ENCODE data around the gene MPPE1.
"Not testable (repeated sequence)": the region's sequence is repeated elsewhere in the genome, so short reads cannot be mapped to it uniquely, and the experiment has no call there.

MPPE1 gene

GRCh38 chr18:11908182-11909060, at the start of gene MPPE1:
Gene MPPE1, minus strand, starts transcription at chr18:11908317. Its CDS starts 11,053 bp downstream, at chr18:11897264.
- peak; percentile 69 to 80 (median 69) for DNase-seq (ENCODE audit: low read depth in 3 of 3)

- no peak for DNase-seq (ENCODE audit: low read depth in 3 of 3)
These were observed 49.5 kb upstream of the MPPE1 start for GRCh38 chr18:11957636-11958035.

GRCh38 chr18:11956371-11957308, 48.5 kb upstream of the MPPE1 start:
- DNase-seq (ENCODE audit: low read depth in 3 of 3): no peak

- no peak for DNase-seq (ENCODE audit: low read depth in 3 of 3)
These were observed 47.3 kb upstream of the MPPE1 start for GRCh38 chr18:11955239-11956029.

- no peak for DNase-seq (ENCODE audit: low read depth in 3 of 3)
These were observed 45.0 kb upstream of the MPPE1 start for GRCh38 chr18:11953113-11953512.

GRCh38 chr18:11951390-11951851, 43.3 kb upstream of the MPPE1 start:
- DNase-seq (ENCODE audit: low read depth in 3 of 3): no peak

GRCh38 chr18:11950824-11951223, 42.7 kb upstream of the MPPE1 start:
- no peak for DNase-seq (ENCODE audit: low read depth in 3 of 3)

GRCh38 chr18:11948852-11949523, 40.9 kb upstream of the MPPE1 start:
- no peak for DNase-seq (ENCODE audit: low read depth in 3 of 3)

GRCh38 chr18:11947214-11948191, 39.4 kb upstream of the MPPE1 start:
- peak; percentile 22 to 39 (median 33) for DNase-seq (ENCODE audit: low read depth in 3 of 3)

- DNase-seq (ENCODE audit: low read depth in 3 of 3): no peak
These were observed 38.6 kb upstream of the MPPE1 start for GRCh38 chr18:11946756-11947155.

GRCh38 chr18:11945834-11946659, 37.9 kb upstream of the MPPE1 start:
- DNase-seq (ENCODE audit: low read depth in 3 of 3): not testable (repeated sequence)

- no peak for DNase-seq (ENCODE audit: low read depth in 3 of 3)
These were observed 36.7 kb upstream of the MPPE1 start for GRCh38 chr18:11944786-11945185.

- no peak for DNase-seq (ENCODE audit: low read depth in 3 of 3)
These were observed 36.1 kb upstream of the MPPE1 start for GRCh38 chr18:11944252-11944651.

- DNase-seq (ENCODE audit: low read depth in 3 of 3): no peak
These were observed 35.4 kb upstream of the MPPE1 start for GRCh38 chr18:11943551-11943950.

- DNase-seq (ENCODE audit: low read depth in 3 of 3): no peak
These were observed 32.8 kb upstream of the MPPE1 start for GRCh38 chr18:11940956-11941355.

GRCh38 chr18:11937874-11938478, 29.9 kb upstream of the MPPE1 start:
- peak; percentile 57 to 62 (median 61) for DNase-seq (ENCODE audit: low read depth in 3 of 3)

GRCh38 chr18:11932393-11932792, 24.3 kb upstream of the MPPE1 start:
- no peak for DNase-seq (ENCODE audit: low read depth in 3 of 3)

GRCh38 chr18:11927497-11927896, 19.4 kb upstream of the MPPE1 start:
- no peak for DNase-seq (ENCODE audit: low read depth in 3 of 3)

All from stimulated activated CD4-positive, alpha-beta T cell treated with anti-CD3 and anti-CD28 coated beads, TNF-alpha, amount 100 ng/mL, for 4 hours (primary cell).